GM19455 (cell line): Measurements from ENCODE around the gene CD160.
"Not testable (repeated sequence)": the region's sequence is repeated elsewhere in the genome, so short reads cannot be mapped to it uniquely, and the experiment has no call there.

Source experiments
- ATAC-seq: cut with Tn5 transposase; IDR thresholded peaks from one replicate; pipeline ENCODE4 v1.9.1; 2021; ENCODE audit not compliant: unreplicated experiment

CD160 gene

GRCh38 chr1:145708063-145708462 lies 11.2 kb upstream of the CD160 start:
- no peak for ATAC-seq

GRCh38 chr1:145710291-145711027 lies 8.8 kb upstream of the CD160 start:
- ATAC-seq, result no peak

- no peak for ATAC-seq
Measured at GRCh38 chr1:145711213-145711651, 8.1 kb upstream of the CD160 start.

- ATAC-seq, result no peak
Measured at GRCh38 chr1:145714524-145715111, 4.7 kb upstream of the CD160 start.

- no peak for ATAC-seq
Measured at GRCh38 chr1:145716641-145717345, 2.5 kb upstream of the CD160 start.

- ATAC-seq, result no peak
Measured at GRCh38 chr1:145717833-145718232, 1.5 kb upstream of the CD160 start.

- not testable (repeated sequence) for ATAC-seq
Measured at GRCh38 chr1:145718465-145718864, 834 bp upstream of the CD160 start.

GRCh38 chr1:145720556-145720877 lies 1.2 kb downstream of the CD160 start:
- no peak for ATAC-seq

- ATAC-seq, result peak; percentile 63
Measured at GRCh38 chr1:145720878-145721671, 1.8 kb downstream of the CD160 start.

- not testable (repeated sequence) for ATAC-seq
Measured at GRCh38 chr1:145726193-145726592, 6.9 kb downstream of the CD160 start.

- ATAC-seq, result no peak
Measured at GRCh38 chr1:145729196-145729595, 9.9 kb downstream of the CD160 start.

GRCh38 chr1:145729666-145730436 lies 10.6 kb downstream of the CD160 start:
- ATAC-seq, result no peak

- no peak for ATAC-seq
Measured at GRCh38 chr1:145730467-145730866, 11.2 kb downstream of the CD160 start.

GRCh38 chr1:145730900-145731299 lies 11.6 kb downstream of the CD160 start:
- no peak for ATAC-seq

GRCh38 chr1:145736191-145736590 lies 16.9 kb downstream of the CD160 start:
- no peak for ATAC-seq

GRCh38 chr1:145740269-145740668 lies 21.0 kb downstream of the CD160 start:
- no peak for ATAC-seq

- no peak for ATAC-seq
Measured at GRCh38 chr1:145747398-145748247, 28.3 kb downstream of the CD160 start.

GRCh38 chr1:145750426-145750825 lies 31.1 kb downstream of the CD160 start:
- ATAC-seq, result no peak

- no peak for ATAC-seq
Measured at GRCh38 chr1:145751491-145752037, 32.3 kb downstream of the CD160 start.
